SK-MEL-5 (cell line): ENCODE data around the gene CEP128. TPM values are rescaled to one million over a fixed set of nuclear protein-coding genes. Genes with fewer than 3 reads are reported as not detected.

ENCODE experiments used
- DNase-seq: peaks from one replicate; pipeline ENCODE4 v3.0.0-alpha.2; 2016; ENCODE audit warnings: low read depth, low spot score
- in situ Hi-C: cut with HindIII; loops from 2 replicates; pipeline ENCODE4 v1.10.0; 2016; ENCODE audit warnings: low sequenced_read_pairs, high pct_unique_total_duplicates, low pct_unique_long_range_greater_than_20kb
- total RNA-seq: library from RNA; depleted of rRNA; stranded (reverse); fragments of >200 nt; shearing (Covaris generic); gene quantifications from 2 replicates; pipeline ENCODE4 v1.2.3, GENCODE V29; 2014

CEP128 gene
- total RNA-seq, 1 experiment from 2014 or later: 1.6 TPM

- in situ Hi-C loops: no loop called here
These were observed 376.5 kb downstream of the CEP128 start for GRCh38 chr14:80565001-80565400.

GRCh38 chr14:80564051-80564450 lies 377.5 kb downstream of the CEP128 start:
- in situ Hi-C loops: no loop called here
- DNase-seq: no peak

More at GRCh38 chr14:80565001-80565400, 376.5 kb downstream of the CEP128 start:
- DNase-seq: no peak

- DNase-seq: no peak
- in situ Hi-C loops: no loop called here
These were observed 380.5 kb downstream of the CEP128 start for GRCh38 chr14:80560800-80561657.

DNA sequence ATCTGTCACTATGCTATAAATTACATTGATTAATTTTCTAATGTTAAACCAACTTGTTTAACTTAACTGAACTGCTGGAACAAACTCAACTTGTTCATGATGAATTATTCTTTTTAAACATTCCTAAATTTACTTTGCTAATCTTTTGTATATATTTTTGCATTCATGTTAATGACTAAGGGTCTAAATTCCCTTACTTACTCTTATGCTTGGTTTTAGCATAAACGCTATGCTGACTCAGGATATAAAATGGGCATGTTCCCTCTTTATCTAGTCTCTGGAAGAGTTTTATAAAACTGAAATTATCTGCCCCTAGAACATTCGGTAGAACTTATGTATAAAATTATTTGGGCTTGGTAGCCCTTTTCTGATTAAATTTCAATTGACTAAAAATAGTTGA lies 387.4 kb downstream of the CEP128 start:
- in situ Hi-C loops: no loop called here
- DNase-seq: no peak

GRCh38 chr14:80549141-80549540 lies 392.4 kb downstream of the CEP128 start:
- in situ Hi-C loops: no loop called here
- DNase-seq: no peak

DNA sequence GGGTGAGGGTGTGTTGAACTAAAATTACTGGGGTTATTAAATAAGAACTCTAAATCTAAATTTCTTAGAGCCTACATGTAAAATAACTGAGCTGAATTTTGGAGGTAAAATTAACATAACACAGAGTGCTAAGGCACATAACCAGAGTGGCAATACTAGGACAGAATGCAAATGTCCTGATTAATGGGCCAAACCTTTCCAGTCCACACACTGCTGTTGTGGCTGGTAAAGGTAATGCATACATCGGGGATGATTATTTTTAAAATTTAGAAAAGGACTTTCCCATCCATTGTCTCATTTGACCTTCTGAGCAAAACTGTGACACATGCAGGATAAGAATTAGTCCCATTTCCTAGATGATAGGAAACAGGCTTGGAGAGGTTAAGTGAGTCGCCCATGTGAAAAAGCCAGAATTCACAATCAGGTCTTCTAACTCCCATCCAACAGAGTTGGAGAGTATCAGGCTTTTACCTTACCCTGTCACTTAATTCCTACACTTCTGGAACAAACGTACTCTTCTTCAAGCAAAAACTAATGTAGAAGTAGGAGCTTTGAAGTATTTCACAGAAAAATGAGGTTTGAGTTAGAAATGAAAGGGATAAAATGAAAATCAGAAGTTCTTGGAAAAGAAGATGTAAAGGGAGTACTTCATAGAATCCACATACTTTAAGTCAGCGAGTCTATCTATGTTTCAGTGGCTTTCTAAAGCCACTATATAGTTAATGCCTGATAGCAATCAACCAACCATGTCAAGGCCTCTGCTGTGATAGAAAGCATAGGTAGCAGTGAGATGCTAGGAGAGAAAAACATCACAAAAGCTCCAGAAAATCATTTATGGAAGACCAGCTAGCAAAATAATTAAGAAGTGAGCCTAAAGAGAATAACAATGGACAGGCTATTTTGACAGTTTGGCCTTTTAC lies 395.3 kb downstream of the CEP128 start:
- in situ Hi-C loops: no loop called here
- DNase-seq: no peak

DNA sequence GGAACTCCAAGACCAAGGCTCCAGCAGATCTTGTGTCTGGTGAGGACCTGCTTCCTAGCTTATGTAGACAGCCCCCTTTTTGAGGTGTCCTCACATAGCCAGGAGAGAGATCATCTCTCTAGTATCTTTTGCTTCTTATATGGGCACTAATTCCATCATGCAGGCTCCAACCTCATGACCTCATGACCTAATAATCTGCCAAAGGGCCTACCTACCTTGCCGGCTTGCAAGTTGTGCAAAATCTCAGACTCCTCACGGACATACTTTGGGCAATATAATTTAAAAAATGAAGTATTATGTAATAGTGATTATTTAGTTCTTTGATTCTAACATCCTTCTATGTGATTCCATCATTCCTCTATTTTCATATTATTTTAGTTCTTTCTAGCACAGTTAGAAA lies 397.2 kb downstream of the CEP128 start:
- in situ Hi-C loops: no loop called here
- DNase-seq: no peak

DNA sequence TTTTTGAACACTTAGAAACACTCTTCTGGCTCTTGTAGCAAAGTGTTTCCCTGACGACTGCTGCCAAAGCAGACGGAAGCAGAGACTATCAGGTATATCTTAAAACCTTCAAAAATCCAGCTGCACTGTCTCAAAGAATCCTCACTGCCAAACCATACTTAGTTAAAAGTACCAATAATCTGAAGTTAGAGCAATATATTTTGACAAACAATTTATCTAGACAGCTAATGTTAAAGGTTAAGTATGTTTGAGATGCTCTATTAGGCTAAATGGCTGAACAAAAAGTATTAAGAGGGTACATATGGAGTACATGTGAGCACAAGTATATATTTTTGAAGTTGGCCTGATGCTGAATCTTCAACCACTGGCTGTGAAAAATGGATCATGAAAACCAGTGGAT lies 398.3 kb downstream of the CEP128 start:
- no peak for DNase-seq
- in situ Hi-C loops: no loop called here

GRCh38 chr14:80538633-80539375 lies 402.7 kb downstream of the CEP128 start:
- in situ Hi-C loops: no loop called here
- no peak for DNase-seq

GRCh38 chr14:80537626-80538025 lies 403.9 kb downstream of the CEP128 start:
- no peak for DNase-seq
- in situ Hi-C loops: no loop called here

DNA sequence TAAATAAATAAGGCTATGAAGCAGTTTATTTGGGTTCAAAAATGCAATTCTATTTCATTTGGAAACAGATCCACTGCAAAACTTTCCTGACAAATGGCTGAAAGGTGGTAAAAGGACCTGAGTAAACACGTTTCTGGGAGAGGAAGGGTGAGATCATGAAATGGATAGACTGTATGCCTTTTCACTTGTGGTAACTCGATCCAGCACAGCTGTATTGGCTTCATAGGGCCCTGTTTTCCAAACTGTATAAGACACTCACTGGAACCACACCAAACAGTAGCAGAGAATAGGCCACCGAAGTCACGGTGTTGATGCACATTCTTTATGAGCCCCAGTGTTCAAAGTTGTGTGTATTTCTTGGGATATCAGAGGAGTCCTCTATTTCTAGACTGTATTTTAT lies 405.1 kb downstream of the CEP128 start:
- DNase-seq: no peak
- in situ Hi-C loops: no loop called here

DNA sequence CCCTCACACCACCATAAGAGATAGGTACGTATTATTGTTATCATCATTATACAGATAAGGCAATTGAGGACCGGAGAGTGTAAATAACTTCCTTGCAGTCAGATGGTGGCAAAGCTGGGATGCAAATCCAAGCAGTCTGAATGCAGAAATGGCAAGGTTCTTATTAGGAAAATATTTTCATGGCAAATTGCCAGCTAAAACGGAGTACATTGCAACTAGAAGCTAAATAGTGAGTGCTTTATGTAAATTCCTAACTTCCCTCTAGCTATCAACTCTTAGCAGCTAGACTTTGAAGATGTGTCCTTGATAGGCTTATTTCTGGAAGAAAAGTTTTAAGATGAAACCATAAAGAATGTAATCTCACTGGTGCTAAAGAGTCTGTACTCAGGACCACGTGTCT lies 406.4 kb downstream of the CEP128 start:
- in situ Hi-C loops: no loop called here
- no peak for DNase-seq

DNA sequence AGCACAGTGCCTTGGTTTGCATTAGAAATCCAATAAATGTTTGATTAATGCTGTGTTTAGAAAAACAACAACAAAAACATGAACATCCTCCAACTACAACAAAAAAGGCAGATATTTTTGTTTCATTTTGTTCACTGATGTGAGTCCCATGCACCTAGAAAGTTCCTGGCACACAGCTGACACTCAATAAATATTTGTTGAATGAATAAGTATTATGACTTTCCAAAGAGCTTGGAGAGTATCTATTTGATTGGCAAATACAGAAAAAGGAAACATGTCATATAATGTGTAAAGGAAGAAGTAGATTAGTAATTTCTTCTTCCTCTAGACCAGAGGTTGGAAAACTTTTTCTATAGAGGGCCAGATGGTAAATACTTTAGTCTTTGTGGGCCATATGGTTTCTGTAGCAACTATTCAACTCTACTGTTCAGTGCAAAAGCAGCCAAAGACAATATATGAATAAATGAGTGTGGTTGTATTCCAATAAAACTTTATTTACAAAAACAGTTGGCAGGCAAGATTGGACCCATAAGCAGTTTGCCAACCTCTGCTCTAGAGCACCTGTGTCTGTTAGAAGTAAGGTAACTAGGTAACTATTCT lies 417.9 kb downstream of the CEP128 start:
- in situ Hi-C loops: no loop called here
- DNase-seq: no peak

DNA sequence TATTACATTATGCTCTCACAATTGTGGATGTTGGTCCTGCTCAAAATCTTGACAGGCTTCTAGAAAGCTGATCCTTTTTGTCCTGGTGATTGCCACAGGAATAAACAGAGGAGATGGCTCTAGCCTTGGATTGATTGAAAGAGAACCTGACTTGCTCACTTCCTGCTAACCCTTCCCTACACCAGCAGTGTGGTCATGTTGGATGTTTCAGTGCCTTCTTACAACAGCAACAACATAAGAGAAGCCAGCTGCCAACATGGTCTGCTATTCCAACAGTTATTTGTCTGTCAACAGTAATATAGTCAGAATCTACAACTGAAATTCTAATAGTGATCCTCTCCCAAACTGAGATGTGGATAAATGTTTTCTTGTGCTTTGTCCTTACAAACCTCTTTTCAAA lies 418.6 kb downstream of the CEP128 start:
- DNase-seq: no peak
- in situ Hi-C loops: no loop called here

GRCh38 chr14:80522411-80522810 lies 419.1 kb downstream of the CEP128 start:
- in situ Hi-C loops: no loop called here

DNA sequence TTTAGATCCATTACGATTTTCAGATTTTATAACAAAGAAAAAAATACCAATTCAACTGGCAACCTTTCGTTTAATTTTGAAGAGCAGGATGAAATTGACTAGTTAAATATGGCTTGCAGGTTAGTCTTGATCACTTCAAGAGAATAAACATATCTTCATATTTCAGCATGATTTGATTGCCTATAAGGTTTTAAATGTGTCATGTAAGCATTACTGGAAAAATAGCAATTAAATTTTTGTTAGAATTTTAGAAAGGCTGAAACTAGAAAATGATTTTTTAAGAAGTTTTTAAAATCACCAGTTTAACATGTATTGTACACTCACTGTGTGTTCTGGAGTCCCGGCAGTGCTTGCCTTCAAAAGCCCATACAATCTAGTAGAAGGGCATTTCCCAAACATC lies 420.1 kb downstream of the CEP128 start:
- in situ Hi-C loops: no loop called here
- DNase-seq: no peak

More at GRCh38 chr14:80522411-80522810, 419.1 kb downstream of the CEP128 start:
- DNase-seq: no peak

GRCh38 chr14:80519002-80519401 lies 422.5 kb downstream of the CEP128 start:
- no peak for DNase-seq
- in situ Hi-C loops: no loop called here

GRCh38 chr14:80518173-80518572 lies 423.4 kb downstream of the CEP128 start:
- no peak for DNase-seq
- in situ Hi-C loops: no loop called here
